NCI-H2107 treated with DMSO at 0.1 percent for 48 hours (cell line): ENCODE results near the gene TMEM181.
A peak's percentile ranks its signal among the peaks of the same experiment; 100 is the strongest.
"Not testable (repeated sequence)": the region's sequence is repeated elsewhere in the genome, so short reads cannot be mapped to it uniquely, and the experiment has no call there.

ENCODE experiments used
- DNase-seq: peaks from one replicate; lab custom pipeline; 2025; ENCODE audit not compliant: unreplicated experiment; lab: John Stamatoyannopoulos, UW

TMEM181 gene

GRCh38 chr6:158620963-158621693 is 61.2 kb downstream of the TMEM181 start:
- DNase-seq: no peak

- DNase-seq: no peak
Measured at GRCh38 chr6:158621694-158622544, 62.0 kb downstream of the TMEM181 start.

DNA sequence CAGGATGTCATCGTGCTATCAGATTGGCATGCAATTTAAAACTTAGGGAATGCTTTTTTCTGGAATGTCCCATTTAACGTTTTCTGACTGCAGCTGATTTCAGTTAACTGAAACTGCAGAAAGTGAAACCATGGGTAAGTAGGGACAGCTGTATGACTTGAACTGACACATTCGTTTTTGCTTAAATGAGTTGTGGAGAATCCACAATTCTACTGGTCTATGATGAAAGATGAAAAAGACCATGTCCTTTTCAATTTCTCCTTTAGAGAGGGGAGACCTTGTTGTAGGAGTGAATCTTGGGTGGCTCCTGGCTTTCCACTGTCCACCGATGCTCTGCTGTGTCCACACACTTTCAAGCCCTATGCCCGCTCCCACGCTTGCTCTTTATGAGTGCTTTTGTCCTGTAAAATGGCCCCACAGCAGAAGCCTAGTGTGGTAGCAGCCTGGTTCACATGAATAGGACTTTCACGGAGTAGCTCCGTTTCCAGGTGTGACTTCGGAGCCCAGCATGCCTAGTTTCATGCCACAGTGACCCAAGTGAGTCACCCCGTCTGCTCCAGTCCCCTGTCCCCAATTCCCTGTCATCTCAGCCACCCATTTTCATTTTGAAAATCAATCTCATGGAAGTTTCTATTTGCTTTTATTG is 62.8 kb downstream of the TMEM181 start:
- no peak for DNase-seq

GRCh38 chr6:158624684-158625682 is 65.1 kb downstream of the TMEM181 start:
- DNase-seq: no peak

GRCh38 chr6:158625881-158626305 is 66.0 kb downstream of the TMEM181 start:
- DNase-seq: no peak

- DNase-seq: no peak
Measured at GRCh38 chr6:158626360-158627167, 66.7 kb downstream of the TMEM181 start.

- no peak for DNase-seq
Measured at GRCh38 chr6:158627168-158627939, 67.5 kb downstream of the TMEM181 start.

DNA sequence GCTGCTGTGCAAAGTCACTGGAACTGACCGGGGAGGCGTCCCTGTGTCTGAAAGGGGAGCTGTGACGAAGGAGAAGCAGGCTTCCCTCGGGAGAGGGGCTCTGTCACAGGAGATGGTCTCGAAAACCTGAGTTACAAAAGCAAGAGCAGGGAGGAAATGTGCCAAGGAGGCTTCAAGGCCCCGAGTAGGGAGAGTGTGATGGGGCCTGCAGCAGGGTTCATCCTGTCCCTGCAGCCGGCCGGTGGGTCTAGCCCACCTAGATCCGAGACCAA is 68.0 kb downstream of the TMEM181 start:
- DNase-seq: no peak

DNA sequence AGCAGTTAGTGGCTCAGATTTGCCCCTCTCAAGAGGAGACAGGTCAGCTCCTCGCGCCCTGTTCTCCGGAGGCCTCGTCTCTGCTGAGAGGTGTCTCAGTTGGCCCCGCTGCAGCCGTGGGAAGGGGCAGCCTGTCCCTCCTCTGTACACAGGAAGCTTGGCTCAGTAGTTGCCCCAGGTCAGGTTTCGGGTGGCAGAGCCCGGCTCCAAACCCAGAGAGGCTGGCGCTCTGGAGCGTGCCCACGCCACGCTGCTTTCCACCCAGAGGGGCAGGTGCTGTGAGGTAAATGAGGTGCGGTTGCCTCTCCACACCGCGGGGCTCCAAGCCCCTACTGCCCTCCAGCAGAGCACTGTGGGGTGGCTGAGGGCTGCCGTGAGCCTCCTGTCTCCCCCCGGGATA is 68.7 kb downstream of the TMEM181 start:
- DNase-seq: no peak

- DNase-seq: peak; percentile 52
Measured at GRCh38 chr6:158629367-158630221, 69.7 kb downstream of the TMEM181 start.

DNA sequence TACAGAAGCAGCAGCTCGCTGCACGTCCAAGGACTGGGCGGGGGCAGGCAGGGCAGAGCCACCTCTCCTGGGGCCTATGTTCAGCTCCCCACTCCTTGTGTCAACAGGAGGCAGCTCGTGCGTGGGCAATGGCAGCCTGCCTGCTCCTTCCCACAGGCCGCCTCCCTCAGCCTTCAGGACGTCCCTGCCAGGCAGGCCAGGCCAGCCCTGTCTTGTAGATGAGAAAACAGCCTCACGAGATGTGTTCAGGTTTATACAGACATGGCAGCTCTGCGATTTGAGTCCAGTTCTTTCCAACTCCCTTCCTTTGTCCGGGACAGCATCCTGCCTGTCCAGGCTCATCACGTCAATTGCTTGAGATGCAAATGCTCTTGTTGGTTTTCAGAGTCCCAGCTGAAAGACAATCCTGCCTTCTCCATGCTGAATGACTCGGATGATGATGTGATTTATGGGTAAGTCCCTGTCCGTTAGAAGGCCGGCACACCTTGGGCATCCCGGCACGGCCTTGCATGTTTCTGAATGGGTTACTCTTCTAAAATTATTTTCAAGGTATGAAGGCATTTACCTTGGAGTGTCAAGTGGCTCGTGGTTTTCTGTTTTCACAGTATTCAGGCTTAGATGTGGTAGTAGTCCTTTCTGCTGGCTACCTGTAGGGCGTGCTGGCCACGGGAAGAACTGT is 71.2 kb downstream of the TMEM181 start:
- no peak for DNase-seq

DNA sequence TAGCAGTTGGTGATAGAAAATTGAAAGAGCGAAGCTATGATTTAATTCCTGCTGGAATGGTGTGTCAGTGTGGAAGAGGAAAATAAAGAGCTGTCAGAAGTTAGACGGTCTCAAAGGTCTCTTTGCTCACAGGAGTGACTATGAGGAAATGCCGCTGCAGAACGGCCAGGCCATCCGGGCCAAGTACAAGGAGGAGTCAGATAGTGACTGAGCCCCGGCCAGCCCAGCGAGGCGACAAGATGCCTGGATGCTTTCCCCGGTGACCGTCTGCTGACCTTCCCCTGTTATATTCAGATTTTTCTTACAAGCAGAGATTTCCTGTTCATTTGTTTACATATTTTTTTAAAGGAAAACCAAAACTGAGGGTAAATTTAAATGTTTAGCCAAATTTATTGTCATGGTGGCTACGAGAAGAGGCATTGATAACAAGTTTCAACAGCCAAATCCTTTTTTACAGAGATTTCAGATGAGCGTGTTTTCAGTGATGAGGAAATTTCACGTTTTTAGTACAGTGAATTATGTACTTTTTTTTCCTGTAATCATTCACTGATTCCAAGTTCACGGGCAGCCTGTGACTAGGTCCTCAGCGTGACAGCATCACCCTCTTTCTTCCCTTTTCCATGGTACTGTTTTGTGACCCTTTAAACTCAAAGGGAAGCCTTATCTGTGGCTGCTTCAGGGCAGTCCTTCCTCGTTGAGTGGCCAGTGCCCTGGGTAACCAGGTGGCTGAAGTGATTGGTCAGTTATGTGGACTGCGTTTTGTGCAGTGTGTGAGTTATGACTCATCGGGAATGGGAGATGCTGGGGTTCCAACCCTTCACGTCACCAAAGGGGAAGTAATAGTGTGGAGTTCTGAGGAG is 72.0 kb downstream of the TMEM181 start:
- DNase-seq: no peak

- DNase-seq: not testable (repeated sequence)
Measured at GRCh38 chr6:158632538-158633119, 72.7 kb downstream of the TMEM181 start.

DNA sequence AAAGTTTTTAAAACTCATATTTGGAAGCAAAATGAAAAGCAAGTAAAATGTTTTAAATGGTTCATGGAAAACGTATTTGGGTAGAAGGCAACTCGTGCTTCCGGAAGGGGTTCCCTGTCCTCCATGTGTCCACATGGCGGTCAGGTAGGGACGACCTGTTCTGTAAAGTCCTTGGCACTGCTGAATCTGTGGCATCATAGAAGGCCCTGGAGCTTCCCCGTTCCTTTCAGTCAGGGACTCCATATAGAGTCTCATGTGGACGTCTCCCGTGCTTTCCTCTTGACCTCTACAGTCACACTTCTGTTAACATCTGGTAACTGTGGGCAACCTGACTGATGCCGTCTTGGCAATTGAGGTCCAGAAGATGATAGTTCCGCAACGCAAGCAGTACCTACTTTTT is 73.2 kb downstream of the TMEM181 start:
- no peak for DNase-seq

DNA sequence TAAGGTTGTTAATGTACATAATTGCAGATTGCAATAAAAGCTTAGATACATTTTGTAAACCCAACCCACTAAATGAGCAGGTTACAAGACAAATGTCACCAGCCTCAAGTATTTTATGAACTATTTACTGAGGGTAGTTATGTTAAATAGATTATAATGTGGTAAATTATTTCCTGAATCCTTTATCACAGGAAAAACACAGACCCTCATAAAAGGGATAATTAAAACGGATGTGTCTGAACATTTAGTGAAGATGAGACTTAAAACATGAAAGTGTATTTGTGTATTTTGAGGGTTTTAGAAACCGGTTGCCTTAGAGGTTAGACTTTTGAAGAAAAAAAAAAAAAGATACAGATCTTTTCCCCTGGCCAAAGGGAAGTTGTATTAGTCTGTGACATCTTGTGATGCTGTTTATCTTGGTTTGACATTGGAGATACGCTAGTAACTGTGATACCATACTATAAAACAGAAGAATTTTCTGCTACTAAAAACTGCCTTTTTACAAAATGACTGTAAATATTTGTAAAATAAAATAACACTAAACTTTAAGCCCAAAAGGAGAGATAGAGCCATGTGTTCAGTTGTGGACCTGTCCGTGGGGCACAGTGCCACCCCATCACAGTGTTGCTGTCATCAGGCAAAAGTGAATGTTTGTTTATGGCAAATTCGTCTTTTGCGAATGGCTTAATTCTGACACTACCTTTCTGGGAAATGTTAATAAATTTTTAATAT is 75.0 kb downstream of the TMEM181 start:
- DNase-seq: no peak
